Measurements from ENCODE around the gene FILIP1L. TPM values are rescaled to one million over a fixed set of nuclear protein-coding genes. Genes with fewer than 3 reads are reported as not detected.

FILIP1L gene
- total and polyA plus RNA-seq, 2 donors (not counting 1 experiment from before 2014, with no cell fraction given), result 0.32 to 0.48 TPM

- DNase-seq (no peak), ATAC-seq (ENCODE audit: low read depth) (no peak)
- Histone ChIP-seq H2AFZ (ENCODE audit: insufficient read depth, low read depth, low read length, poor library complexity, severe bottlenecking) (no peak overlapping the region), H3K36me3 (replicated peaks in 1 of 2; ENCODE audit: control extremely low read depth in 1 of 2, control insufficient read depth in 1 of 2, extremely low read depth in 1 of 2, insufficient read depth in 2 of 2, low read length in 1 of 2) (no peaks in the 10 kb centered on the region), H3K27me3 (replicated peaks in 1 of 4; ENCODE audit: control extremely low read depth in 1 of 4, control insufficient read depth in 3 of 4, insufficient read depth in 4 of 4, low read length in 3 of 4) (no peaks in the 10 kb centered on the region), H3K79me2 (ENCODE audit: control insufficient read depth, insufficient read depth, low read length) (no peaks in the 10 kb centered on the region), H3K4me2 (replicated peaks; ENCODE audit: low read depth, low read length, poor library complexity, severe bottlenecking) (no peak overlapping the region), H3K4me3 (ENCODE audit: control extremely low read depth in 1 of 5, extremely low read depth in 1 of 5, insufficient read depth in 1 of 5, low read depth in 2 of 5, low read length in 4 of 5) (no peak overlapping the region), H3K27ac (ENCODE audit: low read length in 2 of 2) (no peak overlapping the region), H4K20me1 (ENCODE audit: control insufficient read depth, insufficient read depth, low read length, poor library complexity, severe bottlenecking) (no peaks in the 10 kb centered on the region), H3K9ac (ENCODE audit: low read length) (no peak overlapping the region), H3K4me1 (ENCODE audit: control insufficient read depth in 2 of 2, insufficient read depth in 2 of 2, low read length in 2 of 2) (peaks cover 3 to 8% of the 10 kb centered on the region in 2 donors), H3K9me3 (ENCODE audit: control extremely low read depth in 1 of 3, control insufficient read depth in 2 of 3, insufficient read depth in 1 of 3, low read length in 2 of 3) (no peaks in the 10 kb centered on the region)
- ChIA-PET CTCF (no interaction called here), POLR2A (no interaction called here)
- TF ChIP-seq EZH2 (IDR thresholded peaks at IDR 0.05; ENCODE audit: borderline replicate concordance, insufficient read depth, low read depth, low read length, poor library complexity, severe bottlenecking), result no peak
- TF ChIP-seq, protein P1, sequence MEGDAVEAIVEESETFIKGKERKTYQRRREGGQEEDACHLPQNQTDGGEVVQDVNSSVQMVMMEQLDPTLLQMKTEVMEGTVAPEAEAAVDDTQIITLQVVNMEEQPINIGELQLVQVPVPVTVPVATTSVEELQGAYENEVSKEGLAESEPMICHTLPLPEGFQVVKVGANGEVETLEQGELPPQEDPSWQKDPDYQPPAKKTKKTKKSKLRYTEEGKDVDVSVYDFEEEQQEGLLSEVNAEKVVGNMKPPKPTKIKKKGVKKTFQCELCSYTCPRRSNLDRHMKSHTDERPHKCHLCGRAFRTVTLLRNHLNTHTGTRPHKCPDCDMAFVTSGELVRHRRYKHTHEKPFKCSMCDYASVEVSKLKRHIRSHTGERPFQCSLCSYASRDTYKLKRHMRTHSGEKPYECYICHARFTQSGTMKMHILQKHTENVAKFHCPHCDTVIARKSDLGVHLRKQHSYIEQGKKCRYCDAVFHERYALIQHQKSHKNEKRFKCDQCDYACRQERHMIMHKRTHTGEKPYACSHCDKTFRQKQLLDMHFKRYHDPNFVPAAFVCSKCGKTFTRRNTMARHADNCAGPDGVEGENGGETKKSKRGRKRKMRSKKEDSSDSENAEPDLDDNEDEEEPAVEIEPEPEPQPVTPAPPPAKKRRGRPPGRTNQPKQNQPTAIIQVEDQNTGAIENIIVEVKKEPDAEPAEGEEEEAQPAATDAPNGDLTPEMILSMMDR (IDR thresholded peaks at IDR 0.05), result no peak
- H3K9me3 Mint-ChIP-seq (ENCODE audit: insufficient read depth), result no peaks in the 10 kb centered on the region
- H3K27me3 Mint-ChIP-seq, result no peaks in the 10 kb centered on the region
- intact Hi-C loops (cut with micrococcal nuclease), result loop anchor here (2.0 kb wide), 1 partner anchor 14 kb away; no protein-coding TSS in a partner anchor
- H3K4me3 Mint-ChIP-seq, result no peak overlapping the region
- peaks cover 20% of the 10 kb centered on the region for H3K4me1 Mint-ChIP-seq
- H3K27ac Mint-ChIP-seq, result no peak overlapping the region
These were observed 27.1 kb downstream of the FILIP1L start for GRCh38 chr3:100087198-100087597.

- intact Hi-C loops (cut with micrococcal nuclease), result loop anchor here (2.0 kb wide), 1 partner anchor 14 kb away; no protein-coding TSS in a partner anchor
- H4K20me1 ChIP-seq (ENCODE audit: control insufficient read depth, insufficient read depth, low read length, poor library complexity, severe bottlenecking), result no peaks in the 10 kb centered on the region
- no peak overlapping the region for H3K9ac ChIP-seq (ENCODE audit: low read length)
- no peak overlapping the region for H3K4me2 ChIP-seq (replicated peaks; ENCODE audit: low read depth, low read length, poor library complexity, severe bottlenecking)
- DNase-seq, result no peak
- no peaks in the 10 kb centered on the region for H3K9me3 ChIP-seq (ENCODE audit: control extremely low read depth in 1 of 3, control insufficient read depth in 2 of 3, insufficient read depth in 1 of 3, low read length in 2 of 3)
- Mint-ChIP-seq H3K27ac (no peak overlapping the region), H3K9me3 (ENCODE audit: insufficient read depth) (no peaks in the 10 kb centered on the region), H3K4me1 (peaks cover 20% of the 10 kb centered on the region), H3K4me3 (no peak overlapping the region), H3K27me3 (no peaks in the 10 kb centered on the region)
- ChIA-PET POLR2A (no interaction called here), CTCF (interaction anchor here (1.2 kb wide), 1 partner anchor 17 kb away, joined by 3 read pairs; no protein-coding TSS in a partner anchor)
- H3K27me3 ChIP-seq (replicated peaks in 1 of 4; ENCODE audit: control extremely low read depth in 1 of 4, control insufficient read depth in 3 of 4, insufficient read depth in 4 of 4, low read length in 3 of 4), result no peaks in the 10 kb centered on the region
- H3K36me3 ChIP-seq (replicated peaks in 1 of 2; ENCODE audit: control extremely low read depth in 1 of 2, control insufficient read depth in 1 of 2, extremely low read depth in 1 of 2, insufficient read depth in 2 of 2, low read length in 1 of 2), result no peaks in the 10 kb centered on the region
- H3K4me1 ChIP-seq (ENCODE audit: control insufficient read depth in 2 of 2, insufficient read depth in 2 of 2, low read length in 2 of 2), result peaks cover 3 to 8% of the 10 kb centered on the region in 2 donors
- no peak overlapping the region for H2AFZ ChIP-seq (ENCODE audit: insufficient read depth, low read depth, low read length, poor library complexity, severe bottlenecking)
- WGBS (ENCODE audit: insufficient coverage), result no CpG with 5 or more reads among the region's 1 CpG
- no peaks in the 10 kb centered on the region for H3K79me2 ChIP-seq (ENCODE audit: control insufficient read depth, insufficient read depth, low read length)
- no peak overlapping the region for H3K4me3 ChIP-seq (ENCODE audit: control extremely low read depth in 1 of 5, extremely low read depth in 1 of 5, insufficient read depth in 1 of 5, low read depth in 2 of 5, low read length in 4 of 5)
- no peak for ATAC-seq (ENCODE audit: low read depth)
- TF ChIP-seq, protein P1 (IDR thresholded peaks at IDR 0.05), result no peak
- no peak for TF ChIP-seq EZH2 (IDR thresholded peaks at IDR 0.05; ENCODE audit: borderline replicate concordance, insufficient read depth, low read depth, low read length, poor library complexity, severe bottlenecking)
- no peak overlapping the region for H3K27ac ChIP-seq (ENCODE audit: low read length in 2 of 2)
These were observed 27.9 kb downstream of the FILIP1L start for GRCh38 chr3:100086401-100086800.

Data from B cell (primary cell).